D721Med (cell line): ENCODE results near the gene HOXC10.

Experiments used
- DNase-seq: peaks from one replicate; pipeline ENCODE4 v3.0.0; 2011; ENCODE audit warnings: low spot score; ENCODE audit not compliant: insufficient read length
- FAIRE-seq: peaks from 2 replicates; lab custom pipeline; 2011; peaks lifted over from hg19 to GRCh38; lab: Jason Lieb, UNC
- CTCF ChIP-seq: IDR thresholded peaks from 2 replicates; pipeline ENCODE4 v1.5.1; 2012; ENCODE audit warnings: mild to moderate bottlenecking, control low read depth; ENCODE audit not compliant: insufficient read depth; ENCODE audit errors: missing control alignments

HOXC10 gene

GRCh38 chr12:53980104-53980801 lies 4.7 kb upstream of the HOXC10 start:
- no peak for FAIRE-seq
- no peak for DNase-seq
- no peak for TF ChIP-seq CTCF

GRCh38 chr12:53980802-53981496 lies 4.0 kb upstream of the HOXC10 start:
- DNase-seq (no peak), FAIRE-seq (no peak)
- no peak for TF ChIP-seq CTCF

- TF ChIP-seq CTCF = no peak
- no peak for FAIRE-seq
- no peak for DNase-seq
Observed at GRCh38 chr12:53981634-53982565, 3.0 kb upstream of the HOXC10 start.

GRCh38 chr12:53982648-53983567 lies 2.0 kb upstream of the HOXC10 start:
- TF ChIP-seq CTCF = no peak
- FAIRE-seq (no peak), DNase-seq (no peak)

- DNase-seq (no peak), FAIRE-seq (no peak)
- TF ChIP-seq CTCF = no peak
Observed at GRCh38 chr12:53983568-53983949, 1.4 kb upstream of the HOXC10 start.

GRCh38 chr12:53983950-53984572 lies 885 bp upstream of the HOXC10 start:
- FAIRE-seq = no peak
- DNase-seq = no peak
- no peak for TF ChIP-seq CTCF
